ENCODE measurements around the gene WFS1. TPM values are rescaled to one million over a fixed set of nuclear protein-coding genes. Genes with fewer than 3 reads are reported as not detected.

The WFS1 gene
- total and polyA plus RNA-seq, 2 of the 13 experiments (the other 11 are each of a cell fraction or from before 2014, with no cell fraction given), result 39.1 to 42.2 TPM

DNA sequence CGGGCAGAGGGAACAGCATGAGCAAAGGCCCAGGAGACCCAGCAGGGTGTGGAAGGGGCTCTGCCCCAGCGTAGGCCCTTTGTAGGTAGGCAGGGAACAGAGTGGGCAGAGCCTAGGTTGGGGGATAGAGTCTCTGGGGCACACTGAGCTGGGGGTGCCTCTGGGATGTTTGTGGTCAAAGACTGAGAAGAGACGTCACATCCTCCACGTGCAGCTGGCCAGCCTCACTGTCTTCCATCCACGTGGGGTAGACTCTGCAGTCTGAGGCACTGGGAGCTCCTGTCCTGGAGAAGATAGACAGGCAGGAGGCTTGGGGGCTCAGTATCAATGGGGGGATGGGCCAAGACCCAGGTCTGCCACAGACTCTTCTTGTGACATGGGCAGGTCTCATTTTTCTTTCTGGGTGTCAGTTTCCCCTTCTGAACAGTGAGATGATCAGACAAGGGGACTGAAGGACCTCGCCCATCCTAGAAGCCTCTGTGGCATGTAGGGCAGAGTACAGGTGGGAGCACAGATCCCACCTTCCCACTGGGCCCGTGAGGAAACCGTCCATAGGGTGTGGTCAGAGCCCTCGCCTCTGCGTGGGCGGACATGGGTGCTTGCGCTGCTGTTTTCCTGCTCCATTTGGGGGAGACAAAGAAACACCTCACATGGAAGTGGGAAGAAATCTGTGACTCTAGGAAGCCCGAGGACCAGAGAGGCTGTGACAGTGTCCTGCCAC, 22.9 kb downstream of the WFS1 start (continued):
- TF ChIP-seq XBP1 (CRISPR knock-in tag; IDR thresholded peaks at IDR 0.05), result no peak
- no peak for TF ChIP-seq CAMTA2 (CRISPR knock-in tag; IDR thresholded peaks at IDR 0.05; ENCODE audit: borderline replicate concordance)
- no peak for TF ChIP-seq ESRRA (CRISPR knock-in tag; IDR thresholded peaks at IDR 0.05; ENCODE audit: low read depth)
- TF ChIP-seq NR1H2 (CRISPR knock-in tag; IDR thresholded peaks at IDR 0.05; ENCODE audit: borderline replicate concordance, low read depth), result no peak
- no peak for TF ChIP-seq ELF4 (CRISPR knock-in tag; IDR thresholded peaks at IDR 0.05; ENCODE audit: borderline replicate concordance)
- TF ChIP-seq ZNF264 (CRISPR knock-in tag; IDR thresholded peaks at IDR 0.05), result no peak

GRCh38 chr4:6293097-6293445, 23.4 kb downstream of the WFS1 start:
- BruUV-seq (replicated peaks), result no TSS peak
- no peaks in the 10 kb centered on the region for H3K79me2 ChIP-seq (ENCODE audit: insufficient read depth, low read length)
- DNase-seq (ENCODE audit: low spot score) (no peak), ATAC-seq (no peak), FAIRE-seq (no peak)
- H3K4me1 ChIP-seq (ENCODE audit: insufficient read depth, low read length), result no peaks in the 10 kb centered on the region
- no peak overlapping the region for H3K9ac ChIP-seq (ENCODE audit: insufficient read depth, low read depth, low read length)
- in situ Hi-C loops (cut with HindIII; ENCODE audit: extremely low pct_ligation_motif_present, low pct_unique_long_range_greater_than_20kb) (no loop called here), intact Hi-C loops (cut with micrococcal nuclease; ENCODE audit: unreplicated experiment) (no loop called here)
- H2AFZ ChIP-seq (ENCODE audit: low read length), result no peak overlapping the region
- no peaks in the 10 kb centered on the region for H4K20me1 ChIP-seq (ENCODE audit: insufficient read depth, low read length)
- H3K36me3 ChIP-seq (replicated peaks in 1 of 2; ENCODE audit: control insufficient read depth in 1 of 2, insufficient read depth in 2 of 2, low read length in 2 of 2), result peaks cover 50 to 87% of the 10 kb centered on the region in 2 experiments
- CTCF ChIA-PET (ENCODE audit: low intra/inter-chr PET ratio, low total read pairs), result no interaction called here
- no peaks in the 10 kb centered on the region for H3K27me3 ChIP-seq (ENCODE audit: control insufficient read depth in 1 of 2, insufficient read depth in 2 of 2, low read length in 2 of 2)
- 92% methylated on average over 2 of the region's 8 CpGs for WGBS (ENCODE audit: low lambda C conversion rate)
- no peak overlapping the region for H3K27ac ChIP-seq (ENCODE audit: extremely low read length, insufficient read depth, low read length)
- no peak overlapping the region for H3K4me3 ChIP-seq (replicated peaks in 1 of 3; ENCODE audit: insufficient read depth in 1 of 3, low read depth in 2 of 3, low read length in 3 of 3)
- POLR2A ChIA-PET, result no interaction called here
- H3K9me3 ChIP-seq (ENCODE audit: low read length), result no peaks in the 10 kb centered on the region
- no peak for TF ChIP-seq ZNF142 (CRISPR knock-in tag; IDR thresholded peaks at IDR 0.05)
- TF ChIP-seq ZMYM3 (CRISPR knock-in tag; IDR thresholded peaks at IDR 0.05), result no peak
- no peak for TF ChIP-seq ATM (IDR thresholded peaks at IDR 0.05; ENCODE audit: borderline replicate concordance)
- no peak for TF ChIP-seq KLF15 (CRISPR knock-in tag; IDR thresholded peaks at IDR 0.05; ENCODE audit: borderline replicate concordance)
- no peak overlapping the region for H3K4me2 ChIP-seq (ENCODE audit: low read depth, low read length)
